GM23248 (cell line): ENCODE measurements around the gene SMO. TPM values are rescaled to one million over a fixed set of nuclear protein-coding genes. Genes with fewer than 3 reads are reported as not detected.

Source experiments
- DNase-seq: peaks from one replicate; pipeline ENCODE4 v3.0.0-alpha.2; 2015
- H2AFZ ChIP-seq: fragments of 200-600 bp; sonication (generic); 2 replicates; pipeline ENCODE4 v1.6.1; 2016; ENCODE audit warnings: antibody characterized with exemption
- H3F3A ChIP-seq: fragments of 200-600 bp; sonication (generic); 2 replicates; pipeline ENCODE4 v1.6.1; 2016; ENCODE audit warnings: mild to moderate bottlenecking, antibody characterized with exemption, mixed run types; ENCODE audit not compliant: insufficient read depth
- H3K27ac ChIP-seq: fragments of 200-600 bp; sonication (generic); 2 replicates; pipeline ENCODE4 v1.5.1; 2016; ENCODE audit warnings: mild to moderate bottlenecking
- H3K27me3 ChIP-seq: fragments of 200-600 bp; sonication (generic); replicated peaks from 2 replicates; pipeline ENCODE4 v1.6.1; 2016; ENCODE audit warnings: mild to moderate bottlenecking; ENCODE audit not compliant: insufficient read depth
- H3K36me3 ChIP-seq: fragments of 200-600 bp; sonication (generic); 2 replicates; pipeline ENCODE4 v1.6.1; 2016; ENCODE audit warnings: low read depth, mild to moderate bottlenecking
- H3K4me1 ChIP-seq: fragments of 200-600 bp; sonication (generic); 2 replicates; pipeline ENCODE4 v1.6.1; 2016; ENCODE audit warnings: mild to moderate bottlenecking; ENCODE audit not compliant: insufficient read depth
- H3K4me2 ChIP-seq: fragments of 200-600 bp; sonication (generic); one replicate; pipeline ENCODE4 v1.6.1; 2016; ENCODE audit warnings: mild to moderate bottlenecking; ENCODE audit not compliant: unreplicated experiment
- H3K4me3 ChIP-seq: fragments of 200-600 bp; sonication (generic); 2 replicates; pipeline ENCODE4 v1.5.1; 2016; ENCODE audit warnings: mild to moderate bottlenecking
- H3K79me2 ChIP-seq: fragments of 200-600 bp; sonication (generic); 2 replicates; pipeline ENCODE4 v1.6.1; 2016; ENCODE audit warnings: mild to moderate bottlenecking; ENCODE audit not compliant: insufficient read depth
- H3K9ac ChIP-seq: fragments of 200-600 bp; sonication (generic); 2 replicates; pipeline ENCODE4 v1.6.1; 2016; ENCODE audit warnings: mild to moderate bottlenecking
- H3K9me2 ChIP-seq: fragments of 200-600 bp; sonication (generic); 2 replicates; pipeline ENCODE4 v1.6.1; 2016; ENCODE audit warnings: mixed run types, mild to moderate bottlenecking, moderate library complexity; ENCODE audit not compliant: insufficient read depth
- H3K9me3 ChIP-seq: fragments of 200-600 bp; sonication (generic); one replicate; pipeline ENCODE4 v1.6.1; 2017; ENCODE audit warnings: low read depth
- H4K20me1 ChIP-seq: fragments of 200-600 bp; sonication (generic); 2 replicates; pipeline ENCODE4 v1.6.0; 2016; ENCODE audit not compliant: insufficient read depth
- EZH2 ChIP-seq: fragments of 200-600 bp; sonication (generic); IDR thresholded peaks from 2 replicates; pipeline ENCODE4 v1.6.1; 2018; ENCODE audit warnings: antibody characterized with exemption, mild to moderate bottlenecking; ENCODE audit not compliant: insufficient read depth, poor library complexity, severe bottlenecking
- EZH2phosphoT487 ChIP-seq: fragments of 200-600 bp; sonication (generic); IDR thresholded peaks from 2 replicates; pipeline ENCODE4 v1.6.1; 2018; ENCODE audit warnings: antibody characterized with exemption, moderate library complexity, mild to moderate bottlenecking, low read depth; ENCODE audit not compliant: insufficient read depth
- WGBS, 2 experiments: methylation state at CpG; one replicate each; pipeline ENCODE4 v1.1.6; 2015 to 2017; ENCODE audit warnings: low lambda C conversion rate in 2 of 2, low coverage in 1 of 2; ENCODE audit errors: missing lambda C conversion rate in 2 of 2; 5-methylcytosine and 5-hydroxymethylcytosine counted together
- in situ Hi-C: fragments of 300-500 bp; cut with MboI; formaldehyde crosslinking; loops from 2 replicates; pipeline ENCODE4 v1.15.0; 2020
- polyA plus RNA-seq: library from polyadenylated mRNA; unstranded; fragments of >200 nt; fragmentation: Nextera tagmentation; extraction: Ambion mirVana; gene quantifications from 2 replicates; pipeline ENCODE4 v1.2.1, GENCODE V29; 2016
- small RNA-seq: library from RNA; depleted of rRNA; stranded (forward); fragments of <200 nt; gene quantifications from one replicate; pipeline ENCODE3, GENCODE V24; 2014; ENCODE audit warnings: low read depth, low replicate concordance
- total RNA-seq: library from RNA; depleted of rRNA; stranded (reverse); fragments of >200 nt; shearing (Covaris generic); gene quantifications from 2 replicates; pipeline ENCODE4 v1.2.3, GENCODE V29; 2014; rRNA removed

SMO gene
- total and polyA plus RNA-seq, 2 experiments from 2014 or later, result 2.3 to 14.7 TPM

GRCh38 chr7:129257168-129257567 is 68.7 kb downstream of the SMO start:
- Histone ChIP-seq H3K9me2 (no peaks in the 10 kb centered on the region), H3K4me2 (no peak overlapping the region), H3F3A (no peaks in the 10 kb centered on the region), H3K36me3 (no peaks in the 10 kb centered on the region), H3K4me3 (no peak overlapping the region), H2AFZ (no peak overlapping the region), H4K20me1 (no peaks in the 10 kb centered on the region), H3K79me2 (peaks cover 3% of the 10 kb centered on the region; the same call in 1 of the 2 replicates), H3K9me3 (no peaks in the 10 kb centered on the region), H3K9ac (no peak overlapping the region), H3K4me1 (0 out of 2 replicates have a peak, but pooled peaks cover 8% of the 10 kb centered on the region), H3K27ac (no peak overlapping the region), H3K27me3 (no peaks in the 10 kb centered on the region)
- in situ Hi-C loops, result no loop called here
- TF ChIP-seq EZH2phosphoT487 (no peak), EZH2 (no peak)
- no peak for DNase-seq

- H3K4me3 ChIP-seq, result no peak overlapping the region
- no peaks in the 10 kb centered on the region for H4K20me1 ChIP-seq
- H3K27me3 ChIP-seq, result no peaks in the 10 kb centered on the region
- no peaks in the 10 kb centered on the region for H3F3A ChIP-seq
- DNase-seq, result no peak
- 0 out of 2 replicates have a peak, but pooled peaks cover 8% of the 10 kb centered on the region for H3K4me1 ChIP-seq
- no peaks in the 10 kb centered on the region for H3K36me3 ChIP-seq
- TF ChIP-seq EZH2 (no peak), EZH2phosphoT487 (no peak)
- H3K9me3 ChIP-seq, result no peaks in the 10 kb centered on the region
- H3K79me2 ChIP-seq, result no peaks in the 10 kb centered on the region
- no peaks in the 10 kb centered on the region for H3K9me2 ChIP-seq
- no peak overlapping the region for H3K27ac ChIP-seq
- 88 to 90% methylated on average over 4 of the region's 4 CpGs for whole genome bisulfite sequencing, 2 experiments
- no peak overlapping the region for H2AFZ ChIP-seq
- no peak overlapping the region for H3K9ac ChIP-seq
- in situ Hi-C loops, result no loop called here
- H3K4me2 ChIP-seq, result no peak overlapping the region
Measured at GRCh38 chr7:129258649-129259389, 70.4 kb downstream of the SMO start.

GRCh38 chr7:129262324-129262723 is 73.9 kb downstream of the SMO start:
- Histone ChIP-seq H2AFZ (no peak overlapping the region), H3K27me3 (no peaks in the 10 kb centered on the region), H3K36me3 (no peaks in the 10 kb centered on the region), H3K9me2 (no peaks in the 10 kb centered on the region), H3K27ac (no peak overlapping the region), H3F3A (no peaks in the 10 kb centered on the region), H3K4me1 (0 out of 2 replicates have a peak, but pooled peaks cover 8% of the 10 kb centered on the region), H3K4me3 (no peak overlapping the region), H3K4me2 (no peak overlapping the region), H3K9ac (no peak overlapping the region), H3K79me2 (no peaks in the 10 kb centered on the region), H3K9me3 (no peaks in the 10 kb centered on the region), H4K20me1 (no peaks in the 10 kb centered on the region)
- no peak for DNase-seq
- 61 to 63% methylated on average over 2 of the region's 2 CpGs for WGBS, 2 experiments
- in situ Hi-C loops, result no loop called here
- TF ChIP-seq EZH2phosphoT487, result no peak
- no peak for TF ChIP-seq EZH2

Small RNA genes within 50 kb of the gene (small RNA-seq; reads per million reads assigned to genes)
- gene RNY1P11, result not detected

Other genes with a start within 250 kb of the SMO start
- gene TNPO3, start 133.5 kb upstream of the SMO start, total RNA-seq, result 41.9 and 47.2 TPM in 2 replicates
- gene TNPO3, start 133.5 kb upstream of the SMO start, polyA plus RNA-seq, result 31.6 and 34.2 TPM in 2 replicates
- 0.76 TPM in 2 replicates for gene TSPAN33, start 43.9 kb upstream of the SMO start, total RNA-seq
- not detected in 2 replicates for gene TSPAN33, start 43.9 kb upstream of the SMO start, polyA plus RNA-seq
- 8.9 and 9.5 TPM in 2 replicates for gene AHCYL2, start 36.4 kb downstream of the SMO start, total RNA-seq
- gene AHCYL2, start 36.4 kb downstream of the SMO start, polyA plus RNA-seq, result 1.9 and 2.3 TPM in 2 replicates
- 2.2 and 2.5 TPM in 2 replicates for gene STRIP2, start 245.8 kb downstream of the SMO start, total RNA-seq
- gene STRIP2, start 245.8 kb downstream of the SMO start, polyA plus RNA-seq, result 1.5 and 1.9 TPM in 2 replicates